ENCODE data around the gene FMNL1.

- no peak for TF ChIP-seq CTCF (IDR thresholded peaks at IDR 0.05; ENCODE audit: insufficient read depth, low read length)
- no peak for TF ChIP-seq POLR2AphosphoS5 (IDR thresholded peaks at IDR 0.05; ENCODE audit: low read depth)
- TF ChIP-seq REST (IDR thresholded peaks at IDR 0.05; ENCODE audit: insufficient replicate concordance, low read depth): no peak
Measured at GRCh38 chr17:45233423-45233924, 11.8 kb downstream of the FMNL1 start.

Measured in HL-60 (cell line).